ENCODE results near the gene CACNA1B.

Gene CACNA1B

GRCh38 chr9:137969008-137969407 is 91.4 kb downstream of the CACNA1B start:
- DNase-seq = no peak

GRCh38 chr9:137969685-137970084 is 92.1 kb downstream of the CACNA1B start:
- DNase-seq = no peak

- DNase-seq = no peak
Measured at GRCh38 chr9:137970098-137970497, 92.5 kb downstream of the CACNA1B start.

GRCh38 chr9:137970686-137971476 is 93.3 kb downstream of the CACNA1B start:
- DNase-seq = no peak

GRCh38 chr9:137971477-137972138 is 94.0 kb downstream of the CACNA1B start:
- no peak for DNase-seq

GRCh38 chr9:137972355-137972987 is 94.9 kb downstream of the CACNA1B start:
- no peak for DNase-seq

- DNase-seq = no peak
Measured at GRCh38 chr9:137972988-137973470, 95.4 kb downstream of the CACNA1B start.

GRCh38 chr9:137973829-137974416 is 96.3 kb downstream of the CACNA1B start:
- DNase-seq = no peak

- DNase-seq = no peak
Measured at GRCh38 chr9:137974746-137975526, 97.4 kb downstream of the CACNA1B start.

GRCh38 chr9:137975527-137975913 is 97.9 kb downstream of the CACNA1B start:
- DNase-seq = no peak

- DNase-seq = no peak
Measured at GRCh38 chr9:137975936-137976565, 98.5 kb downstream of the CACNA1B start.

- no peak for DNase-seq
Measured at GRCh38 chr9:137977571-137978261, 100.1 kb downstream of the CACNA1B start.

GRCh38 chr9:137978262-137978714 is 100.7 kb downstream of the CACNA1B start:
- no peak for DNase-seq

- no peak for DNase-seq
Measured at GRCh38 chr9:137982200-137982599, 104.6 kb downstream of the CACNA1B start.

- DNase-seq = no peak
Measured at GRCh38 chr9:137984005-137984404, 106.4 kb downstream of the CACNA1B start.

GRCh38 chr9:137984520-137985257 is 107.1 kb downstream of the CACNA1B start:
- DNase-seq = no peak

- no peak for DNase-seq
Measured at GRCh38 chr9:137985637-137986071, 108.1 kb downstream of the CACNA1B start.

GRCh38 chr9:137986268-137987099 is 108.9 kb downstream of the CACNA1B start:
- DNase-seq = no peak

- no peak for DNase-seq
Measured at GRCh38 chr9:137987244-137988030, 109.9 kb downstream of the CACNA1B start.
